GM12874 (cell line): ENCODE data around the gene VSIR.

Experiments used
- TF ChIP-seq, protein P1 (sequence below): IDR thresholded peaks from 2 replicates; pipeline ENCODE4 v1.5.1; 2011; ENCODE audit warnings: low read depth, mild to moderate bottlenecking, control low read depth, low read length, moderate library complexity; ENCODE audit not compliant: insufficient read depth

VSIR gene

DNA sequence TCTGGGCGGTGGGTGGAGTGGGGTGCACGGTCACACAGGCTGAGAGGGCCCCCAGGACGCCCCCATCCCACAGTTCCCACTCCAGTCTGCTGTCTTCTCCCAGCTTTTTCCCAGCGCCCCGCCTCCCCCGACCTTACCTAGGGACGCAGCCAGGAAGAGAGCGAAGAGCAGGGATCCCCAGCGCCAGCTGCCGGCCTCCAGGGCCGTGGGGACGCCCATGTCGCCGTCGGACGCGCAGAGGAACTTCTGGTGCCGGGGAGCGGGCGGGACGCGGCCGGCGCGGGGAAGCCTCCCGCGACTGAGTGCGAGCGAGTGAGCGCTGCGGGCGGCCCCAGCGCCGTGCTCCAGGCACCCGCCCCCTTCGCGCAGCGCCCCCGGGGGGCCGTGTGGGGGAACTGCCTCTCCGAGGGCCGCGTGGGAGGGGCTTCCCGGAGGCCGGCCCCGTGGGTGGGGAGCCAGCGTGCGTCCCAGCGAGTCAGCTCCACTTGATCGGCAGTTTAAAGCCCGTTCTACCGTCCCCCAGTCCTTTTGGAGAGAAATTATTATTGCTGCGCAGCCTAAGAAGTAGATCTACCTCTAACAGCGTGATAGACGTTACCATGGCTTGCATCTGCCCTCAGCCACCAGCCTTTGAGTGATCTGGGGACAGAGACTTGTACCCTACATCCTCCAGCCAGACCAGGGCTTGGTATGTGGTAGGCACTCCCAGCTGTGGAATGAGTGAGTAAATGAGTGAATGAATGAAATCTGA is at the start of gene VSIR:
Gene VSIR, minus strand, starts transcription at position 300 of the 751 bp plus-strand sequence. Its CDS starts 81 bp downstream, at position 219.
- TF ChIP-seq, protein P1, sequence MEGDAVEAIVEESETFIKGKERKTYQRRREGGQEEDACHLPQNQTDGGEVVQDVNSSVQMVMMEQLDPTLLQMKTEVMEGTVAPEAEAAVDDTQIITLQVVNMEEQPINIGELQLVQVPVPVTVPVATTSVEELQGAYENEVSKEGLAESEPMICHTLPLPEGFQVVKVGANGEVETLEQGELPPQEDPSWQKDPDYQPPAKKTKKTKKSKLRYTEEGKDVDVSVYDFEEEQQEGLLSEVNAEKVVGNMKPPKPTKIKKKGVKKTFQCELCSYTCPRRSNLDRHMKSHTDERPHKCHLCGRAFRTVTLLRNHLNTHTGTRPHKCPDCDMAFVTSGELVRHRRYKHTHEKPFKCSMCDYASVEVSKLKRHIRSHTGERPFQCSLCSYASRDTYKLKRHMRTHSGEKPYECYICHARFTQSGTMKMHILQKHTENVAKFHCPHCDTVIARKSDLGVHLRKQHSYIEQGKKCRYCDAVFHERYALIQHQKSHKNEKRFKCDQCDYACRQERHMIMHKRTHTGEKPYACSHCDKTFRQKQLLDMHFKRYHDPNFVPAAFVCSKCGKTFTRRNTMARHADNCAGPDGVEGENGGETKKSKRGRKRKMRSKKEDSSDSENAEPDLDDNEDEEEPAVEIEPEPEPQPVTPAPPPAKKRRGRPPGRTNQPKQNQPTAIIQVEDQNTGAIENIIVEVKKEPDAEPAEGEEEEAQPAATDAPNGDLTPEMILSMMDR: peak; percentile 93

- TF ChIP-seq, protein P1: no peak
Measured at GRCh38 chr10:71821909-71822763, 48.8 kb upstream of the VSIR start.

- TF ChIP-seq, protein P1: no peak
Measured at GRCh38 chr10:71820966-71821365, 47.6 kb upstream of the VSIR start.

DNA sequence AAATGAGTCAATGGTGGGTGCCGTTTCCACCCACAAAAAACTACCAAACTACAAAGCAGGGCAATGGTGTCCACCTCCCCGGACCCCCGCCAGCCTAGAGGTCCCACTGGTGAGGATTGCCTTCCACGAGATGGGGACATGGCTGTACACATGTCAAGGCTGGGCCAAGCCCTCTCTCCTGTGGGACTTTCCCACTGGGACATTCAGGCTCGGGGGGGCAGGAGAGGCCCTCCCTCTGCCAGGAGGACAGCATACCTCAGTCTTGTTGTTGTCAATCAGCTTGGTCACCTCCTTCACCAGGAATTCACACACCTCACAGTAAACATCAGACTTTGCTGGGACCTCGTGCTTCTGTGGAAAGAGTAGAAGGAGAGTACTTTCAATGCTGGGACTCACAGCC is 46.7 kb upstream of the VSIR start:
- TF ChIP-seq, protein P1: no peak

GRCh38 chr10:71819441-71819861 is 46.1 kb upstream of the VSIR start:
- TF ChIP-seq, protein P1: no peak

DNA sequence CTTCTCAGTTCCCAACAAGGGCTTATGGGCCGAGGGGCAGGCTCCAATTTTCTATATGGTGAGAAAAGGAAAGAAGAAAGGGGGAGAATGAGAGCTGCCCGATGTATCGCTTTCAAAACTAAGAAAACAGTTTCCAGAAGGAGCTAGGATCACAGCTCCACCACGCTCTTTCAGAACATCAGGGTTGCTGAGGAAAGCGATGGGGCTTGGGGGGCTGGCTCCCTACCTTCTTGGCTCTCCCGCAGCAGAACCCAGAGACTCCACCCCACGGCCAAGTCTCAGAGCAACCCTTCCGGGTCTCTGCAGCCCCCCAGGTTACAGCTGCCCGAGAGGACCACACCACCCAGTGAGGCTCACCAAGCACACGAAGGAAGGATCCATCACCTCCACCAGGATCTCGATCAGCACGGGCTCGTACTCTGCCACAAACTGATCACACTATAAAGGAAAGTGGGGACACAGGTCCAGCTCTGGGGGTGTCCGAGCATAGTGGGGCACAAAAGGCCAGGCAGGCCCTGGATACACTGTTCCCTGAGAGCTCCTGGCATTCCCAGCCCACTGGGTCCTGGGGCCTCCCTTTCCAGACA is 45.4 kb upstream of the VSIR start:
- TF ChIP-seq, protein P1: no peak

GRCh38 chr10:71817831-71818655 is 44.7 kb upstream of the VSIR start:
- TF ChIP-seq, protein P1: no peak
